GM19193 (cell line): ENCODE data around the gene ATP5PB.

Experiments
- POLR2A ChIP-seq: IDR thresholded peaks from 4 replicates; pipeline ENCODE4 v1.6.1; 2011; ENCODE audit not compliant: insufficient read depth, insufficient read length; ENCODE audit errors: extremely low read depth

ATP5PB gene

GRCh38 chr1:111462370-111463028 lies 13.2 kb downstream of the ATP5PB start:
- no peak for TF ChIP-seq POLR2A

GRCh38 chr1:111463029-111463683 lies 13.9 kb downstream of the ATP5PB start:
- no peak for TF ChIP-seq POLR2A

GRCh38 chr1:111465754-111466153 lies 16.5 kb downstream of the ATP5PB start:
- TF ChIP-seq POLR2A: no peak

GRCh38 chr1:111466480-111466879 lies 17.2 kb downstream of the ATP5PB start:
- no peak for TF ChIP-seq POLR2A

- no peak for TF ChIP-seq POLR2A
Measured at GRCh38 chr1:111467865-111468716, 18.8 kb downstream of the ATP5PB start.

GRCh38 chr1:111468717-111469100 lies 19.4 kb downstream of the ATP5PB start:
- no peak for TF ChIP-seq POLR2A

- no peak for TF ChIP-seq POLR2A
Measured at GRCh38 chr1:111469539-111469938, 20.3 kb downstream of the ATP5PB start.

- no peak for TF ChIP-seq POLR2A
Measured at GRCh38 chr1:111470596-111470995, 21.3 kb downstream of the ATP5PB start.

- TF ChIP-seq POLR2A: no peak
Measured at GRCh38 chr1:111471012-111471411, 21.7 kb downstream of the ATP5PB start.

- no peak for TF ChIP-seq POLR2A
Measured at GRCh38 chr1:111471538-111471937, 22.3 kb downstream of the ATP5PB start.

- no peak for TF ChIP-seq POLR2A
Measured at GRCh38 chr1:111474106-111474505, 24.8 kb downstream of the ATP5PB start.

- TF ChIP-seq POLR2A: no peak
Measured at GRCh38 chr1:111474521-111474920, 25.3 kb downstream of the ATP5PB start.

GRCh38 chr1:111475701-111476100 lies 26.4 kb downstream of the ATP5PB start:
- no peak for TF ChIP-seq POLR2A

- TF ChIP-seq POLR2A: no peak
Measured at GRCh38 chr1:111476214-111476613, 26.9 kb downstream of the ATP5PB start.

GRCh38 chr1:111476761-111477309 lies 27.6 kb downstream of the ATP5PB start:
- TF ChIP-seq POLR2A: no peak
